Kidney epithelial cell (primary cell): ENCODE measurements around the gene SLC35F1. TPM values are rescaled to one million over a fixed set of nuclear protein-coding genes. Genes with fewer than 3 reads are reported as not detected.
A peak's percentile ranks its signal among the peaks of the same experiment; 100 is the strongest.

Source experiments
- DNase-seq: peaks from one replicate; pipeline ENCODE4 v3.0.0-alpha.2; 2010; ENCODE audit warnings: low read depth
- H3K27me3 ChIP-seq: 2 replicates; pipeline ENCODE4 v1.6.0; 2011; ENCODE audit warnings: low read length; ENCODE audit not compliant: control insufficient read depth, insufficient read depth
- H3K36me3 ChIP-seq: 2 replicates; pipeline ENCODE4 v1.5.1; 2011; ENCODE audit warnings: low read length; ENCODE audit not compliant: control insufficient read depth, insufficient read depth
- H3K4me3 ChIP-seq: 2 replicates; pipeline ENCODE4 v1.5.1; 2011; ENCODE audit warnings: low read depth, mild to moderate bottlenecking, control low read depth, low read length
- CTCF ChIP-seq: IDR thresholded peaks from 2 replicates; pipeline ENCODE4 v1.5.1; 2011; ENCODE audit warnings: mild to moderate bottlenecking, moderate library complexity, low read length, control low read depth, inconsistent platforms; ENCODE audit not compliant: insufficient read depth, poor library complexity, severe bottlenecking
- total RNA-seq: library from RNA; depleted of rRNA; stranded (reverse); fragments of >200 nt; gene quantifications from 2 replicates; pipeline ENCODE4 v1.2.3, GENCODE V29; 2015

The SLC35F1 gene
- total RNA-seq, 1 donor from 2014 or later = 0.38 TPM

DNA sequence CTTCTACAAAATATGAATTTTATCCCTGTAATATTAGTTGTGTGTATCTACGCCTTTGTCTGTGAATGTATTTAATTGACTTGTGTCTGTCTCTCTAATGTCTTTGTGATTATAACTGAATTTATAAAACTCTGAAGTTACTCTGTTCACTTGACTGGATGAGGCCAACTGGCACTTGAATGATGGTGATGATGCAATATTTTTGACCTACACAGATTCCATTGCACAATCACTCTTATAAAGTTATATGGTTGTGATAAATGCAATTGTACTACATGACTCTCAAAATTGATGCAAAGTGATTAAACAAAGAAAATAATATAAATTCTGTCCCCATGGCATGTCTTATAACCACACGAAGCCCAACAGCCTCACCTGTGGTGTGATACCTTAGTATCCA is 353.8 kb downstream of the SLC35F1 start:
- TF ChIP-seq CTCF = no peak
- H3K27me3 ChIP-seq = no peaks in the 10 kb centered on the region
- no peaks in the 10 kb centered on the region for H3K36me3 ChIP-seq
- DNase-seq = no peak
- H3K4me3 ChIP-seq = no peak overlapping the region

GRCh38 chr6:118263921-118264486 is 356.9 kb downstream of the SLC35F1 start:
- Histone ChIP-seq H3K36me3 (no peaks in the 10 kb centered on the region), H3K27me3 (no peaks in the 10 kb centered on the region), H3K4me3 (no peak overlapping the region)
- TF ChIP-seq CTCF = peak; percentile 24
- DNase-seq = no peak

GRCh38 chr6:118269659-118270058 is 362.6 kb downstream of the SLC35F1 start:
- no peaks in the 10 kb centered on the region for H3K27me3 ChIP-seq
- TF ChIP-seq CTCF = no peak
- DNase-seq = no peak
- no peaks in the 10 kb centered on the region for H3K36me3 ChIP-seq
- no peak overlapping the region for H3K4me3 ChIP-seq

DNA sequence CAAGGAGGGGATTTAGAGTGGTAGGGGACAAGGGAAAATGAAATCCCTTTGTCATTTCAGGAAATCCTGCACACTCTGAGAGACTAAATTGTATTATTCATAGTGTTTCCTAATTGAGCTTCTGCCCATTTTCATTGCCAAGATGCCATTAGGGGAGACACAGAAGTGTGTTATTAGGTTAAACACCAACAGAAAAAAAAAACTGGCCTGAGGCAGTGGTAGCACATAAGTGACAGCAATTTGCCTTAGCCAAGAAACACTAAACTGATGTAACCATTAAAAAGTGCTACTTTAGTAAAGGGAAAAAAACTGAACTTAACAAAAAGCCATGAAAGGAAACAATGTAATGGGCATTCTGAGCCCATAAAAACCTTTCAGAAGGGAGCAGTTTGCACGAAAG is 370.6 kb downstream of the SLC35F1 start:
- no peak for DNase-seq
- H3K36me3 ChIP-seq = no peaks in the 10 kb centered on the region
- H3K4me3 ChIP-seq = no peak overlapping the region
- no peaks in the 10 kb centered on the region for H3K27me3 ChIP-seq
- no peak for TF ChIP-seq CTCF

DNA sequence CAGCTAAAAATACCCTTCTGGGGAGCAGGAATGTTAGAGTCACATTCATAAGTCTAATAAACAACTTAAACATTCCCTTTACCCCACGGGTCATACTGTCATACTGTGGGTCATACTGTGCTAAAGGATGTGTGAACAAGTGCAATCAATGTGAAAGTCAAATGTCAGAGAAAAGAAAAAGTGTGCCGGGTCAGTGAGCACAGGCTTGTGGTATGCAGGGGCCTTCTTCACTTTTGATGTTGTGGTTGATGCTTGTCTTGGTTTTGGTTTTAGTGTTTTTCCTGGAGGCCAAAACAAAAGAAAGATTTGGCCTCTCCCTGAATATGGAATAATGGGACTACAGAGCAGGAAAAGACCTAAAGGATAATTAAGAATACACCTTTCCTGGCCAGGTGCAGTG is 373.1 kb downstream of the SLC35F1 start:
- no peaks in the 10 kb centered on the region for H3K27me3 ChIP-seq
- no peak for TF ChIP-seq CTCF
- no peaks in the 10 kb centered on the region for H3K36me3 ChIP-seq
- H3K4me3 ChIP-seq = no peak overlapping the region
- DNase-seq = peak; percentile 9

DNA sequence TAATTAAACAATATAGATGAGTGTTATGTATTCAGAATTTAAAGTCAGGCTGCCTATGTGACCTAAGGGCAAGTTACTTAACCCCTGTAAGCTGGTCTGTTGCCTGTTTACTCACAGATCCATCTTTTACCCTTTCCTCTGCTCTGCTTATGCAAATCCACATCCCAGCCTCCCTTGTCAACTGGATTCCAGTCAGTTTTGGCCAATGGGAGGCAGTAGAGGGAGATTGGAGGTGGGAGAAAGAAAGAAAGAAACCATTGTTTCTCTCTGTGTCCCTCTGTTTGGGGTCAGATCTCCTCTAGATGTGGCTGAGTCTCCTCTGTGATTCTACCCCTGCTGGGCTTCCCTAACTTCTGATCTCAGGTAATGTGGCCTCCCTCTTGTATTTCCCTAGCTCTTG is 374.2 kb downstream of the SLC35F1 start:
- no peak overlapping the region for H3K4me3 ChIP-seq
- no peaks in the 10 kb centered on the region for H3K27me3 ChIP-seq
- no peak for TF ChIP-seq CTCF
- no peaks in the 10 kb centered on the region for H3K36me3 ChIP-seq
- DNase-seq = no peak
